Activated CD4-positive, alpha-beta T cell treated with anti-CD3 and anti-CD28 coated beads, Interleukin-10, Interleukin-2, amounts not matched to agents 100 ng/mL and 50 ng/mL, durations not matched to agents 16 hours and 8 hours (primary cell): ENCODE results near the gene ITGB4.

Source experiments
- DNase-seq: peaks from one replicate; pipeline ENCODE4 v3.0.0-alpha.2; 2020

ITGB4 gene

GRCh38 chr17:75698659-75699058 lies 22.6 kb upstream of the ITGB4 start:
- no peak for DNase-seq

GRCh38 chr17:75701288-75701687 lies 20.0 kb upstream of the ITGB4 start:
- DNase-seq: no peak

GRCh38 chr17:75703191-75703590 lies 18.1 kb upstream of the ITGB4 start:
- no peak for DNase-seq

DNA sequence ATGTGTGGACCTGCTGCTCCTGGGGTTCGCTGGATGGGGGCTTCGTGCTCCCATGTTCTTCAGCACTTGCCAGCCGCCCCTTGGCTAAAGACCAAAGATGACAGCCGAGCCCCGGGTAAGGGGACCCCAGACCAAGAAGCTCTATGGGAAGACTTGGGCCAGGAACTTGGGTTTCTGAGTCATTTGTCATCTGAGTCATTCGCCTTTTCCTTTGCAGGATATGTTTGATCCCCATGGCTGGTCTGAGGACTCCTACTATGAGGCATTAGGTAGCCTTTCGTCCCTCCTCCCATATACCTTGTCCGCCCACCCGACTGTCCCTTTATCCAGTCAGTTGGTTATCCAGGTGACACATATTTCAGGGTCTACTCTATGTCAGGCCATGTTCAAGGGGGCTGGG lies 17.7 kb upstream of the ITGB4 start:
- no peak for DNase-seq

DNA sequence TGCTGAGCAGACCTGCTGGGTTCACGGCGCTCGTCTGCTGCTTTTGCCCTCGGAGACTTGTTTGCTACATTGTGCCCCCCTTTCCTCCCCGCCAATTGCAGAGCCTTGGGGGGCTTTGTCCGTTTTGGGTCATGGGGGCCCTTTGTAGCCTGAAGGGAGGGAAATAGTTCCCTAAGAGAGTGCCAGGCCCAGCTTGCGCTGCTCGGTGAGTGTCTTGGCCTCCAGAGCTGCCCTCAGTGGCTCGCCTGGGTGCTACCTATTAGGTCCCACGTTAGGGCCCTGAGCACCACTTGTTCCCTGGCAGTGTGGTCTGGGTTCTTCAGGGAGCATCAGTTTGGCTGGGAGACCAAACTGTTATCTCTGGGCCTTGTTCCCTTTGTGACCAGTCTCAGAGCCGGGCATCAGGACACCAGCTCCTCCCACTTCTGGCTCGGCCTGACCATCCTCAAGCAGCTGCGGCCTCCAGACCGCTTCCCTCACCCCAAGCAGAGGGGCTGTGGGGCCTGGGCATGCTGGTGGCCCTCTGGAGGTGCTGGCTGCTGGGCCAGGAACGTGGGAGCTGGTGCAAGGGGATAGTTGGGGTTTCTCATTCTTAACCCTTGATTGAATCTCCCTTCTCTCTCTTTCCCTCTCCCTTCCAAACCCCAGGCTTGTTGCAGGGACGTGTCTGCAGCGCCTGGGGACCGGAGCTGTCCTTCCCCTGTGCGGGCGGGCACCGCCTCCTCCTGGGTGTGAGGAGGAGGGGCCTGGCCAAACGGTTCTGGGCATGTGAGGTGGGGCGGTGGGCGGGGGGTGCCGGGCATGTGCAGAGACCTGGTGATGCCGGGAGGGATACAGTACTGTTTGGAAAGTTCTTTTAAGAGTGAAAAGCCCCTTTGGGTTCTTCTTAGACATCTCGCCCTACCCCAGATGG lies 16.0 kb upstream of the ITGB4 start:
- DNase-seq: no peak

DNA sequence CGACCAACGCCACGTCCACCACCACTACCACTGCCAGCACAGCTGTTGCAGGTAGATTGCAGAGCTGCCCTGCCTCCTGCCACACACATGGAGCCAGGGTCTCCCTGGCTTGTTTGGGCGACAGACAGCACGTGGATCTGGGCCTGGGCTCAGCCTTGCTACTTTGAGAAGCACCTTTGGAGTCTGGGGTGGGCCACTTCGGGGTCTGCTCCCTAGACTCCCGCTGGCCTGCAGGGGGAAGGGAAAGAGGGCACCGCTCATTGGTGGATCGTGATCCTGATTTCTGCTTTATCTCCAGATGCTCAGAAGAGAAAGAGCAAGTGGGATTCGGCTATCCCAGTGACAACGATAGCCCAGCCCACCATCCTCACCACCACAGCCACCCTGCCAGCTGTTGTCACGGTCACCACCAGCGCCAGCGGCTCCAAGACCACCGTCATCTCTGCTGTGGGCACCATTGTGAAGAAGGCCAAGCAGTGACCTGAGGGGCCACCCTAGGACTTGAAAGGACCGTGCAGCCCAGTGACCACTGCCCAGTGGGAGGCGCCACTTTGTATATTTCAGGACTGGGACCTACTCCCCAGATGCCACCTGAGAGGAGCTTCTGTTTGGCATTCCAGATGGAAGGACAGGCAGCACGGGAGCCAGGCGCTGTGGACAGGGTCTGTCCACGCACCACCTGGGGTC lies 15.1 kb upstream of the ITGB4 start:
- DNase-seq: no peak

DNA sequence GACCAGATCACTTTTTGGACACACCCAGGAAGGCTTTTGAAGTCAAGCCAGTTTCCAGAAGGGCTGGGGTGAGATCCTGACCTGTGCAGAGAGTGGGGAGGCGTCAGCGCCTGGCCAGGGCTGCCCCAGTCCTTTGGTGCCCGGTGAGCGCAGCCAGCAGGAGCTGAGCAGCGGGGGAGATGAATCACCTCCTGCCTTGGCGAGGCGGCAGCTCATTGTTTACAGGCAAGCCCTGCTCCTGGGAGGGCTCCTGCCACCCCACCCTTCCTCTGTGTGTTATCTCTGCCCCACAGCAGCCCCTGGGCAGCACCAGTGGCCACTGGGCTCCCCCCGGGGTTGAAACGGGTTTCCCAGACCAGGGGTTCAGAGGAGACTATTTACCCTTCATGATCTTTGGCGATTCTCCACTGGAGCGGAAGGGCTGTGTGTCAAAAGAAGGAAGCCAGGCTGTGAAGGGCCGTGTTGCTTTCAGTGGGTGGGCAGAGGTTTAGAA lies 14.1 kb upstream of the ITGB4 start:
- DNase-seq: no peak

DNA sequence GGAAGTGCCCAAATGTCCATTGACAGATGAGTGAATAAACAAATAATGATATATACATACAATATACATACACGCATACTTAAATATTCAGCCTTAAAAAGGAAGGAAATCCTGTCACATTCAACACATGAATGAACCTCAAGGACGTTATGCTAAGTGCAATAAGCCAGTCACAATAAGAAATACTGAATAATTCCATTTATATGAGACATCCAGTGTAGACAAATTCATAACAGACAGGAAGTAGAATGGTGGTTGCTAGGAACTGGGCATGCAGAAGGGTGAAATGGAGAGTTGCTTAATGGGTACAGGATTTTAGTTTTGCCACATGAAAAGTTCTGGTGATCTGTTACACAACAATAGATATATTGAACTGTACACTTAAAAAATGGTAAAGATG lies 8.8 kb upstream of the ITGB4 start:
- no peak for DNase-seq

DNA sequence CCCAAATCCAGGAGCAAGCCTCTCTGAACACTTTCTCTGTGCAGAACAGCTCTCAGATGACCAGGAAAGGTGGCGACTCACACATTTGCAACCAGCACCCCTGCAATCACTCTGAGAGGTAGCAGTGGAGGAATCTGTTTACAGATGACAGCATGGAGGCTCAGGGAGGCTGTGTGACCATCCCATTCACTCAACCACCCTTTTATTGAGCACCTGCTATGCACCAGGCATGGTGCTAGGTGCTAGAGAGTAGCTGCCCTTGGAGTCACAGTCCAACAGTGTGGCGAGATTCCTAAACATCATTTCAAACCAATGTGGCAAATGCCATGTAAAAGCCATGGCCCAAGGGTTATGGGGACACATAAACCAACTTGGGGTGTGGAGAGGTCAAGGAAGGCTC lies 1.5 kb upstream of the ITGB4 start:
- DNase-seq: no peak

GRCh38 chr17:75721463-75722011 lies 278 bp downstream of the ITGB4 start:
- DNase-seq: no peak

DNA sequence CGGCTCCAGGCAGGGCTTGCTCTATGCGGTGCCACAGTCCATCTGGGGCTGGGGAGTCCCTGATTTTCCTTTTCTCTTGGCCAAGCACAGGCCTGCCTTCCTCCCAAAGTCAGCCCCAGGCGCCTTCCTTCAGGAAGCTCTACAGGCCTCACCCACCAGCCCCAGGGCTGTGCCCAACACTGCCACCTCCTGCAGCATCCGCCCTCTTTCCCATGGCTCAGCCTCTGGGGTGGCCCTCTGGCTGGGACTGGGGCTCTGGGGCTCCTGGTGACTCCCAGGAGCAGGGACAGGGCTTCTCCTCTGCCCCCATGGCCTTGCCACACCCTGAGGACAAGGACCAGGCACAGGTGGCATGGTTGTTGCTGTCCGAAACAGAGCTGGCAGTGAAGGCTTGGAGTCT lies 817 bp downstream of the ITGB4 start:
- no peak for DNase-seq

DNA sequence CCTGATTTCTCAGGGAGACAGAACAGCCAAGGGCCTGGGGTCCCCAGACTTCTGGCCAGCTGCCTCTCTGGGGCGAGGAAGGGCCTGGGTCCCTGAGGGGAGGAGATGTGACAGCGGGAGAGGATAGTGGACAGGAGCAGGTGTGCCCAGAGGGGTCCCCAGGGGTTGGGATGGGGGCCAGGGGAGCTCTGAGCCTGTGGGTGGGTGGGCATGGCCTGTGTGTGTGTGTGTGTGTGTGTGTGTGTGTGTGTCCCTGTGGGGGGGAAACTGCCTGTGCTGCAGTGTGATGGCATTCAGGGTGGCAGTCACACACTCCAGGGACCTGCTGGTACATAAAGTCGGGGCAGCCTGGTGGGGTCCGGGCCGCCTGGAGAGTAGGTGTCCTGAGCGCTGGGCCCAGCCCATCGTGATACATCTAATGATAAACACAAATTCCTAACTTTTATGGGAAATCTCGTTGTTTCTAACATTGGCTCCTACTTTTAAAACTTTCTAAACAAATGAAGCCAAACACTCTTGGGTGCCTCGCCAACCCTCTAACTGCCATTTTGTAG lies 1.4 kb downstream of the ITGB4 start:
- no peak for DNase-seq

- no peak for DNase-seq
Observed at GRCh38 chr17:75723171-75723930, 2.1 kb downstream of the ITGB4 start.

- no peak for DNase-seq
Observed at GRCh38 chr17:75724016-75725003, 3.1 kb downstream of the ITGB4 start.

DNA sequence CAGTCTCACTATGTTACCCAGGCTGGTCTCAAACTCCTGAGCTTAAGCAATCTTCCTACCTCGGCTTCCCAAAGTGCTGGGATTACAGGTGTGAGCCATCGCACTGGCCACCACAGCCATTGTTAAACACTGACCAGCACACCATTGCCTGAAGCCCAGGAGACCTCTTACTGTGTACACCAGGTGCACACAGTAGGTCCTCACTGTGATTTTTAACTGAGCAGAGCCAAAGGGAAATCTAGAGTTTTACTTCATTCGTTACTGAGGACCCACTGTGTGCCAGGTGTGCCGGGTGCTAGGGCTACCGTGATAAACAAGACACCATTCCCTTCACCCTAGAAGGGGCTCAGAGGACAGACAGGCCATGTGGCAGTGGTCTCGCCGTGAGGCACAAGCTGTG lies 4.2 kb downstream of the ITGB4 start:
- DNase-seq: no peak

GRCh38 chr17:75727391-75727790 lies 6.1 kb downstream of the ITGB4 start:
- DNase-seq: no peak

GRCh38 chr17:75729351-75729750 lies 8.1 kb downstream of the ITGB4 start:
- DNase-seq: no peak

GRCh38 chr17:75730065-75730464 lies 8.8 kb downstream of the ITGB4 start:
- DNase-seq: no peak

DNA sequence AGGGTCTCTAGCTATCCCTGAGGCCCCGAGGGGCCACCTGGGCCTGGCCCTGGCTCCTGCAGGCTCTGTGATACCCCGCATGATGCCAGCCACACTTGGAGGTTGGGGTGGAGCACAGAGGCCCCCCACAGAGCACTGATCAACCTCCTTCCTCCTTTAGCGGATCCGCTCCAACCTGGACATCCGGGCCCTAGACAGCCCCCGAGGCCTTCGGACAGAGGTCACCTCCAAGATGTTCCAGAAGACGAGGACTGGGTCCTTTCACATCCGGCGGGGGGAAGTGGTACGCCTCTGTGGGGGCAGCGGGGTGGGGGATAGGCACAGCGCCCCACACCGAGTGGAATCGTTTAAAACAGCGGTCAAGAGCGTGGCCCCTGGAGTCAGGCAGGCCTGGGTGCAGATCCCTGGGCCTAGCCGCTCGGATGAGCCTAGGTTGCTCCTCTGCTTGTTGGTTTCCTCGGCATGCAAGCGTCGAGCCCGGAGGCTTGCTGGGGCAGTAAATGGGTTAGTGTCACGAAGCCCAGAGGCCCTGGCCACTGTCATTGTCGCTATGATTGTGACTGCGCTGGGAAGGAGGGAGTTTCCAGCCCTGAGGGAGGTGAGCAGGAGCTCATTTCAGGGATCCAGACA lies 9.9 kb downstream of the ITGB4 start:
- no peak for DNase-seq

DNA sequence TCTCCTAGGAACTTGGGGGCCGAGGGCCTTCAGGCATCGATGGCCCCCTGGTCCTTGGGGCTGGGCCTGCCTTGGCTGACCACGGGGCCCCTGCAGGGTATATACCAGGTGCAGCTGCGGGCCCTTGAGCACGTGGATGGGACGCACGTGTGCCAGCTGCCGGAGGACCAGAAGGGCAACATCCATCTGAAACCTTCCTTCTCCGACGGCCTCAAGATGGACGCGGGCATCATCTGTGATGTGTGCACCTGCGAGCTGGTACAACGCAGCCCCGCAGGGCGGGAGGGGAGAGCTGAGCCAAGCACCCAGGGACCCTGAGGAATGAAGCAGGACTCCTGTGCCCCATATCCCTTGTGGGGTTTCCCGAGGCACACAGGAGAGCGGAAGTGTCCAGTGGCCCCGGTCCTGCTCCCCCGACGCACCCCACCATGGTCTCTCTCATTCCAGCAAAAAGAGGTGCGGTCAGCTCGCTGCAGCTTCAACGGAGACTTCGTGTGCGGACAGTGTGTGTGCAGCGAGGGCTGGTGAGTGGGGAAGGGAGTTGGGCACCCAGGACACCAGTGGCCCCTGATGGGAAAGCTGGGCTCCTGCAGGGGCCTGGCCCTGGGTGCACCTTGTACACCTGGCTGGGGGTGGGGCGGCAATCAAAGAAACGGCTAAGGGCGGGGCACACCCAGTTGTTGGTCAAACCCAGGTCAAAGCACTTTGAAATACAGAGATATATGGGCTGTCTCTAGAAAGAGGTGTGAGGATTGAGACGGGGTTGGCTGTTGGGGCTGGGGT lies 10.6 kb downstream of the ITGB4 start:
- DNase-seq: no peak
